DMS79 treated with DMSO at 0.1 percent for 48 hours (cell line): ENCODE data around the gene SCYL1.
"Not testable (repeated sequence)": the region's sequence is repeated elsewhere in the genome, so short reads cannot be mapped to it uniquely, and the experiment has no call there.

Experiments used
- DNase-seq: peaks from one replicate; lab custom pipeline; 2025; lab: John Stamatoyannopoulos, UW

SCYL1 gene

GRCh38 chr11:65505466-65506289 is 19.2 kb upstream of the SCYL1 start:
- DNase-seq: no peak

- peak; percentile 18 for DNase-seq
These were observed 18.6 kb upstream of the SCYL1 start for GRCh38 chr11:65506290-65506771.

- DNase-seq: peak; percentile 78
These were observed 17.9 kb upstream of the SCYL1 start for GRCh38 chr11:65506772-65507505.

- not testable (repeated sequence) for DNase-seq
These were observed 12.6 kb upstream of the SCYL1 start for GRCh38 chr11:65512311-65512710.

GRCh38 chr11:65516135-65516968 is 8.5 kb upstream of the SCYL1 start:
- DNase-seq: no peak

- not testable (repeated sequence) for DNase-seq
These were observed 5.8 kb upstream of the SCYL1 start for GRCh38 chr11:65518941-65519549.

GRCh38 chr11:65521777-65522521 is 2.9 kb upstream of the SCYL1 start:
- DNase-seq: peak; percentile 41

- DNase-seq: not testable (repeated sequence)
These were observed 1.9 kb upstream of the SCYL1 start for GRCh38 chr11:65522718-65523630.

- not testable (repeated sequence) for DNase-seq
These were observed 1.3 kb upstream of the SCYL1 start for GRCh38 chr11:65523631-65523968.

- peak; percentile 49 for DNase-seq
These were observed 706 bp upstream of the SCYL1 start for GRCh38 chr11:65524014-65524740.

GRCh38 chr11:65525546-65526480 is 930 bp downstream of the SCYL1 start:
- peak; percentile 10 for DNase-seq

- no peak for DNase-seq
These were observed 1.9 kb downstream of the SCYL1 start for GRCh38 chr11:65526744-65527143.

GRCh38 chr11:65528819-65529350 is 4.0 kb downstream of the SCYL1 start:
- DNase-seq: no peak

GRCh38 chr11:65529475-65530156 is 4.7 kb downstream of the SCYL1 start:
- no peak for DNase-seq

GRCh38 chr11:65530157-65530496 is 5.2 kb downstream of the SCYL1 start:
- DNase-seq: no peak

- no peak for DNase-seq
These were observed 7.6 kb downstream of the SCYL1 start for GRCh38 chr11:65532388-65533064.

- DNase-seq: no peak
These were observed 10.2 kb downstream of the SCYL1 start for GRCh38 chr11:65535102-65535501.
